Medulla oblongata (tissue), 1 donor: Measurements from ENCODE around the gene CDON.

Experiments used
- DNase-seq: peaks from one replicate; pipeline ENCODE4 v3.0.0-alpha.2; 2015; ENCODE audit errors: extremely low spot score

Gene CDON

GRCh38 chr11:125956391-125957134 lies 106.1 kb downstream of the CDON start:
- DNase-seq: peak; percentile 47

GRCh38 chr11:125955856-125956255 lies 106.8 kb downstream of the CDON start:
- DNase-seq: no peak

GRCh38 chr11:125954945-125955640 lies 107.6 kb downstream of the CDON start:
- DNase-seq: no peak

- DNase-seq: no peak
Measured at GRCh38 chr11:125954123-125954944, 108.3 kb downstream of the CDON start.

GRCh38 chr11:125953401-125953935 lies 109.2 kb downstream of the CDON start:
- DNase-seq: no peak

- no peak for DNase-seq
Measured at GRCh38 chr11:125952973-125953372, 109.7 kb downstream of the CDON start.

- no peak for DNase-seq
Measured at GRCh38 chr11:125952559-125952958, 110.1 kb downstream of the CDON start.

GRCh38 chr11:125951731-125952130 lies 110.9 kb downstream of the CDON start:
- DNase-seq: no peak

GRCh38 chr11:125950696-125951651 lies 111.7 kb downstream of the CDON start:
- DNase-seq: no peak

- DNase-seq: no peak
Measured at GRCh38 chr11:125950178-125950490, 112.5 kb downstream of the CDON start.

GRCh38 chr11:125949271-125950177 lies 113.1 kb downstream of the CDON start:
- no peak for DNase-seq

GRCh38 chr11:125948278-125949051 lies 114.2 kb downstream of the CDON start:
- no peak for DNase-seq

GRCh38 chr11:125947419-125948277 lies 115.0 kb downstream of the CDON start:
- no peak for DNase-seq

GRCh38 chr11:125946712-125947418 lies 115.8 kb downstream of the CDON start:
- no peak for DNase-seq

- DNase-seq: no peak
Measured at GRCh38 chr11:125945797-125946520, 116.7 kb downstream of the CDON start, which contains the start of gene VSIG10L2. Gene VSIG10L2 (plus strand): TSS chr11:125946044. CDS start chr11:125946056, 12 bp downstream.

- no peak for DNase-seq
Measured at GRCh38 chr11:125945011-125945796, 117.5 kb downstream of the CDON start.
